ENCODE measurements around the gene SCTR.

SCTR gene

DNA sequence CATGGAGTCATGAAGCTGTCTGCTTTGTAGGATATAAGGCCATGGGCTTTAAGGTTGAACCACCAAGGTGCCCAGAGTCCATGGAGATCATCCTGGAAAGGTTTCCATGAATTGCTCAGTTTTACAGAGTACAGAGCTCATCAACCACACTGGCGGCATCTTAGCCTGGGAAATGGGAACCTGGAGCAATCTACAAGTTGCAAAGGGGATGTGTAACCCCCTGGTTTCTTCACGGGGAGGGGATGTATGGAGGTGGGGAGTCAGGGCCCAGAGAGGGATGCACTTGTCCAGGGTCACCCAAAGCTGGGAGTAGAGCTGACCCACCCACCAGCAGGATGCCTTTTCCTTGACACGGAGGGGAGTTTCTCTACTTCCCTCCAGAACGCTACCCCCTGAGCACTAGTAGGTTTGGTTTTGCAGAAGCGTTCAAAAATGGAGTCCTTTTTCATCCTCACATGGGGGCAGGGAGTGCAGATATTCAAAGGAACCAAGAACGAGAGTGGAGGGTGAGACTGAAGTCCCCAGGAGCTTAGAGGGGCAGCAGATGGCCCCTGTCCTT lies 85.5 kb downstream of the SCTR start:
- no peaks in the 10 kb centered on the region for H3K9me3 Mint-ChIP-seq
- no peak overlapping the region for H3K27ac Mint-ChIP-seq
- no peak overlapping the region for H3K4me3 Mint-ChIP-seq
- peaks cover 6% of the 10 kb centered on the region for H3K27me3 Mint-ChIP-seq (ENCODE audit: low read depth, poor library complexity)
- no peak for DNase-seq
- peaks cover 32% of the 10 kb centered on the region for H3K4me1 Mint-ChIP-seq
- peaks cover 4% of the 10 kb centered on the region for H3K36me3 Mint-ChIP-seq (ENCODE audit: low read depth)
- no peak for TF ChIP-seq CTCF (IDR thresholded peaks at IDR 0.05)

- H3K9me3 Mint-ChIP-seq, result no peaks in the 10 kb centered on the region
- TF ChIP-seq CTCF (IDR thresholded peaks at IDR 0.05), result no peak
- H3K36me3 Mint-ChIP-seq (ENCODE audit: low read depth), result peaks cover 4% of the 10 kb centered on the region
- no peak overlapping the region for H3K4me3 Mint-ChIP-seq
- no peak overlapping the region for H3K27ac Mint-ChIP-seq
- DNase-seq, result no peak
- H3K4me1 Mint-ChIP-seq, result peaks cover 38% of the 10 kb centered on the region
- peaks cover 6% of the 10 kb centered on the region for H3K27me3 Mint-ChIP-seq (ENCODE audit: low read depth, poor library complexity)
Observed at GRCh38 chr2:119438128-119438656, 86.1 kb downstream of the SCTR start.

GRCh38 chr2:119436993-119437772 lies 87.1 kb downstream of the SCTR start:
- peaks cover 48% of the 10 kb centered on the region for H3K4me1 Mint-ChIP-seq
- no peaks in the 10 kb centered on the region for H3K9me3 Mint-ChIP-seq
- H3K27me3 Mint-ChIP-seq (ENCODE audit: low read depth, poor library complexity), result peaks cover 11% of the 10 kb centered on the region
- no peak overlapping the region for H3K4me3 Mint-ChIP-seq
- peaks cover 4% of the 10 kb centered on the region for H3K36me3 Mint-ChIP-seq (ENCODE audit: low read depth)
- no peak for DNase-seq
- H3K27ac Mint-ChIP-seq, result no peak overlapping the region
- no peak for TF ChIP-seq CTCF (IDR thresholded peaks at IDR 0.05)

- Mint-ChIP-seq H3K27me3 (ENCODE audit: low read depth, poor library complexity) (peaks cover 14% of the 10 kb centered on the region), H3K36me3 (ENCODE audit: low read depth) (peaks cover 4% of the 10 kb centered on the region), H3K27ac (peak overlapping the region; percentile 68), H3K9me3 (no peaks in the 10 kb centered on the region), H3K4me3 (no peak overlapping the region), H3K4me1 (peaks cover 56% of the 10 kb centered on the region)
- no peak for TF ChIP-seq CTCF (IDR thresholded peaks at IDR 0.05)
- no peak for DNase-seq
Observed at GRCh38 chr2:119435953-119436297, 88.4 kb downstream of the SCTR start.

DNA sequence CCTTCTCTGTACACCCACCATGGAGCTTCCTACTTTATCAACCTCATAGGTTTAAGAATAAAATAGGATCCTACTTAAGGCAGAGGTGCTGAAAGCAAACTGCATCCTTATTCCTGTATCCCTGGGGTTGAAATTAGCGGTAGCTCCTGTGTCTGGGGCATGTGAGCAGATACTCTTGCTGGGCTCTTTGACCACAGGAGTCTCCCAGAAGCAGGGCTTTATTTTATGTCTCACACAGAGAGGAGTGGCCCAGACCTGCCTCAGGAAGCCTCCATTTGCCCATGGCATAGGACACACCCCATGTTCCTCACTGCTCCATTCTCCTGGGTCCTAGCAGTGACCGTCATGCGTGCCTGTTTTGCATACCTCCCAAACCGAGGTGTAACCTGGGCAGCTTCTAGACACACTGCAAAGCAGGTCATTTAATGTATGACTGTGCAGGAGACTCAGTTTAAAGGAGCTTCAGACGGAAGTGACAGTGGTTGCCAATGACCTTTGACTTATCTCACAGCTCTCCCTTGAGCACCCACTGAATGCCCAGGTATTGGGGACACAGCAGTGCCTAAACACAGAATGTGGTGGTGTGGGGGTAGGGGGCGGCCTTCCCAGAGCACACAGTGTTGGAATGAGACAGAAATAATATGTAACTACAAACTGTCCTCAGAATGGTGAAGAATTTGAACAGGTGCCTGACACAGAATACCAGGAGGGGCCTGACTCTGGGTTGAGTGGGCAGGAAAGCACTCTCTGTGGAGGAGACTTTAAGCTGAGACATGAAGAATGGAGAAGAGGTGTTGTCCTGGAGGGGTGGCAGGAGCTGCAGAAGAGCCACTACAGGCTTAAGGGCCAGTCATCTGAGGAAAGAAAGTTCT lies 89.0 kb downstream of the SCTR start:
- no peak for DNase-seq
- Mint-ChIP-seq H3K36me3 (ENCODE audit: low read depth) (peaks cover 4% of the 10 kb centered on the region), H3K4me1 (peaks cover 62% of the 10 kb centered on the region), H3K4me3 (no peak overlapping the region), H3K27ac (peak overlapping the region; percentile 68), H3K27me3 (ENCODE audit: low read depth, poor library complexity) (peaks cover 14% of the 10 kb centered on the region), H3K9me3 (no peaks in the 10 kb centered on the region)
- TF ChIP-seq CTCF (IDR thresholded peaks at IDR 0.05), result no peak
